ENCODE data around the gene ARMC6.
"Not testable (repeated sequence)": the region's sequence is repeated elsewhere in the genome, so short reads cannot be mapped to it uniquely, and the experiment has no call there.

The ARMC6 gene

GRCh38 chr19:19077103-19077502, 43.7 kb downstream of the ARMC6 start:
- DNase-seq, result no peak

DNA sequence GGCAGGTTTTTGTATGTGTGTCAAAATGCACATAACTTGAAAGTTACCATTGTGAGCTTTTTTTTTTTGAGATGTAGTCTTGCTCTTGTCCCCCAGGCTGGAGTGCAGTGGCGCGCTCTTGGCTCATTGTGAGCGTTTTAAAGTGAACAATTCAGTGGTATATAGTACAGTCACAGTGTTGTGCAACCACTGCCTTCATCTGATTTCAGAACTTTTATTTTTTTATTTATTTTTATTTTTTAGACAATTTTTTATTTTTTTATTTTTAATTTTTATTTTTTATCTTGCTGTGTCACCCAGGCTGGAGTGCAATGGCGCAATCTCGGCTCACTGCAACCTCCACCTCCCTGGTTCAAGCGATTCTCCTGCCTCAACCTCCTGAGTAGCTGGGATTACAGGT, 45.4 kb downstream of the ARMC6 start:
- DNase-seq, result no peak

- DNase-seq, result no peak
Measured at GRCh38 chr19:19079571-19079970, 46.2 kb downstream of the ARMC6 start.

- DNase-seq, result no peak
Measured at GRCh38 chr19:19081642-19082151, 48.3 kb downstream of the ARMC6 start.

DNA sequence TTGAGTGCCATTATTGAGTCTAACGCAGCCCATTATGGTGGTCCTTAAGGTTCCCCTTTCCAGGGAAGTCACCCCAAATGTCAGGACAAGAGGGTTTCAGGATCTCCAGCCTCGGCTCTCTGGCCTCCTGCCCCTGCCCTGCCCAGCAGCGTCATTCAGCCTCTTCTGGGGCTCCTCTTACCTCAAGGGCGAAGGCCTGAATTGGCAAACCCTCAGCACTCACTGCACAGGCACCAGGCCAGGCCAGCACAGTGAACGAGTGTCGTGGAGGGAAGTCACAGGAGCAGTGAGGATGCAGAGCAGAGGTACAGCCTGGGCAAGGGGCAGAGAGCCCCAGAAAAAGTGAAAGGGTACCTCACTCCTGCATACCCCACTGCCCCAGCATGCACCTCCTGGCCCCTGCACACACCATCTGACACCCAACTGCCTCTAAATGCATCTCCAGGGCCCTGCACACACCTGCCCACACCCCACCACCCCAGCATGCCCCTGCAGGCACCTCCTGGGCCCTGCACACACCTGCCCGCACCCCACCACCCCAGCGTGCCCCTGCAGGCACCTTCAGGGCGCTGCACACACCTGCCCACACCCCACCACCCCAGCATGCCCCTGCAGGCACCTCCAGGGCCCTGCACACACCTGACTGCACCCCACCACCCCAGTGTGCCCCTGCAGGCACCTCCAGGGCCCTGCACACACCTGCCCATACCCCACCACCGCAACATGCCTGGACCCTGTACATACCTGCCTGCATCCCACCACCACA, 50.2 kb downstream of the ARMC6 start:
- no peak for DNase-seq

DNA sequence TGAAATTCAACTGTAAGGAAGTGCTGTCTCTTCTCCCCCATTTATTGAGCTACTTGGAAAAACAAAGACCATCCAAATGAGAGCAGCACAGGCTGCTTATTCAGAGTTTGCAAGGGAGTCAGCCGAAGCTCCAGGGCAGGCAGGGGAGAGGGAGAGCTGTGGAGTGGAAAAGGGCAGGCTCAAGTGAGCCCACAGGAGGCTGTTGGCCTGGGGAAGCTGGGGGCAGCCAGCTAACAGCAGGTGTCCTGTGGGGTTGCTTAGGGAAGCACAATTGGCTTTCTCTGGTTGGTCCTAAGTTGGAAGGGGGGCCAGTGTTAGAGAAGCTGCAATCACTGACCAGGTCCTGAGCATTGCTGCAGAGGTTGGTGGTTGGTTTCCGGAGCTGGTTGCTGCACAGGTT, 54.3 kb downstream of the ARMC6 start:
- DNase-seq, result no peak

DNA sequence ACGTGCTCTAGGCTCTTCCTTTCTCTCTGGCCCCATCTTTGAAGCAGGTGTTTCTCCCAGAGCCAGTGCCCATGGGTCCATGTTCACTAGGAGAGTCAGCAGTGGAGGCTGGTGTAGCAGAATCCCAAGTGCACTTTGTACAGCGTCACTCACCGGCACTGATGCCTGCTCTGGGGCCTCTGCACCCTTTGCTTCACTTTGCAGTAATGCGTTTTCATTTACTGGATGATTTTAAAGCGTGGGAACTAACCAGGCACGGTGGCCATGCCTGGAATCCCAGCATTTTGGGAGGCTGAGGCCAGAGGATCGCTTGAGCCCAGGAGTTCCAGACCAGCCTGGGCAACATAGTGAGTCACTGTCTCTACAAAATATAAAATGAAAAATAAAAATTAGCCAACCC, 61.1 kb downstream of the ARMC6 start:
- no peak for DNase-seq

DNA sequence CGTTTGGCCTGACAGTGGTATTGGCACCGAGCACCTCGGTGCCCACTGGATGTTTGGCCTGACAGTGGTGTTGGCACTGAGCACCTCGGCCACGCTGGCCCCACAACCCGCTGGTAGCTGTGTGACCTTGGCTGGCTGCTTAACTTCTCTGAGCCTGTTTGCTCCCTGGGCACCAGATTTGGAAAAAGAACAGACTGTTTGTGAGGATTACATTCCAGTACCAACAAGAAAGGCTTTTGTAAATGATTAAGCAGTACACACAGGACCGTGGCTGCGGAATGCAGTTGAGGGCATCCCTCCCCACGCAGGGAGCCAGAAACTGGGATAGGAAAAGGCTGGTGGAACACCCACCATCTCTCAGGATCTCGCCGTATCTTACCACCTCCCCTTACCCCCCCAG, 62.3 kb downstream of the ARMC6 start:
- no peak for DNase-seq

DNA sequence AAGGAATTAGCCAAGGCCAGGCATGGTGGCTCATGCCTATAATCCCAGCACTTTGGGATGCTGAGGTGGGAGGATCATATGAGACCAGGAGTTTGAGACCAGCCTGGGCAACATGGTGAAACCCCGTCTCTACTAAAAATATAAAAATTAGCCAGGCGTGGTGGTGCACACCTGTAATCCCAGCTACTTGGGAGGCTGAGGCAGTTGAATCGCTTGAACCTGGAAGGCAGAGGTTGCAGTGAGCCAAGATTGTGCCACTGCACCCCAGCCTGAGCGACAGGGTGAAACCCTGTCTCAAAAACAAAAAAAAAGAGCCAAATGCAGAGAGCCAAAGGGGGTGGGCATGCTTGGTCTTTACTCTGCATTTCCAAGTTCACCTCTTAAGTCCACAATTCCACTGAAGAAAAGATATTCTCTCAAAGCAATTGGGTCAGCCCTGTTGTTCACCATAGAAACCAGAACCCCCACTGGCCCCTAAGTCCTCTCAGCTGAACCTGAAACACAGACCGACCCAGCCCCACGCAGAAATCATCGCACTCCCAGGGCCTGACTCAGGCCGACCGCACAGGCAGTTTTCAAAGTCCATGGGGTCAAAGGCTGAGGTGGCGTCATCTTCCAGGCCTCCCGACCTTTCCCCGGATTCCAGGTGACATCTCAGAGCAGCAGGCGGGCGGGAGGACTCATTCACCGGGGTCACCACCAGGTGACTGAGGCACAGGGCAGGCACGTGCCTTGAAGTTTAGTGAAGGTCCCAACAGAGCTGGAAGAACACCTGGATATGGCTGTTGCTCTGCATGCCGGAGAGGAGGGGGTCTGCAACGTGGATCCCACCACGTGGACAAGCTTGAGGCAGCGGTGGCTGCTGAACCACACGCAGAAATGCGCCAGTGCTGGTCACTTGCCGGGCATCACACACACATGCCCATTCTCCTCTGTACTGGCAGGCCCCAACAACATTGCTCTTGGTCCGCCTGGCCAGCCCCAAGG, 63.5 kb downstream of the ARMC6 start:
- DNase-seq, result no peak

DNA sequence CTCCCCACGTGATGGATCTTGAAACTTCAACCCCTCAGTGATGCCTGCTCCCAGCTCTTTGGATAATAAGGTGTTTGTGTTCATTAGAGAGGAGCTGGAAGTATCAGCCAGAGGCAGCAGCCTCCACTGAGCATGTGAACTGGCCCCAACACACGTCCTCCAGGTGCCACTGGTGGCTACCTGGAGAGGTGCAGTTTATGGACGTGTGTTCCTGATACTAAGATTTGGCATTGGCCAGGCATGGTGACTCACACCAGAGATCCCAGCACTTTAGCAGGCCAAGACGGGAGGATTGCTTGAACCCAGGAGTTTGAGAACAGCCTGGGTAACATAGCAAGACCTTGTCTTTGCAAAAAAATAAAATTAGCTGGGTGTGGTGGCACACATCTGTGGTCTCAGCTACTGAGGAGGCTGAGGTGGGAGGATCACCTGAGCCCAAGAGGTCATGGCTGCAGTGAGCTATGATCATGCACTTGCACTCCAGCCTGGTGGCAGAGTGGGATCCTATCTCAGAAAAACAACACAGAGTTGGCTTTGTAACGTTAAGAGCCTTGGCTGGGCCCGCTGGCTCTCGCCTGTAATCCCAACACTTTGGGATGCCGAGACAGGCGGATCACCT, 64.8 kb downstream of the ARMC6 start:
- DNase-seq, result no peak

- DNase-seq, result no peak
Measured at GRCh38 chr19:19098703-19099632, 65.6 kb downstream of the ARMC6 start.

- DNase-seq, result no peak
Measured at GRCh38 chr19:19101540-19101939, 68.1 kb downstream of the ARMC6 start.

- not testable (repeated sequence) for DNase-seq
Measured at GRCh38 chr19:19102566-19102965, 69.2 kb downstream of the ARMC6 start.

DNA sequence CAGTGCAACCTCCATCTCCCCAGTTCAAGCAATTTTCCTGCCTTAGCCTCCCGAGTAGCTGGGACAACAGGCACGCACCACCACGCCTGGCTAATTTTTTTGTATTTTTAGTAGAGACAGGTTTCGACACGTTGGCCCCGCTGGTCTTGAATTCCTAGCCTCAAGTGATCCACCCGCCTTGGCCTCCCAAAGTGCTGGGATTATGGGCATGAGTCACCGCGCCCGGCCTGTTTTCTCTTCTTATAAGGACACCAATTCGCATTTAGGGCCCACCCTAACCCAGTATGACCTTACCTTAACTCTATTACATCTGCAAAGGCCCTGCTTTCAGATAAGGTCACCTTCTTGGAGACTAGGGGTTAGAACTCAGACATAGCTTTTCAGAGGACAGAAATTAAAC, 69.8 kb downstream of the ARMC6 start:
- DNase-seq, result no peak

DNA sequence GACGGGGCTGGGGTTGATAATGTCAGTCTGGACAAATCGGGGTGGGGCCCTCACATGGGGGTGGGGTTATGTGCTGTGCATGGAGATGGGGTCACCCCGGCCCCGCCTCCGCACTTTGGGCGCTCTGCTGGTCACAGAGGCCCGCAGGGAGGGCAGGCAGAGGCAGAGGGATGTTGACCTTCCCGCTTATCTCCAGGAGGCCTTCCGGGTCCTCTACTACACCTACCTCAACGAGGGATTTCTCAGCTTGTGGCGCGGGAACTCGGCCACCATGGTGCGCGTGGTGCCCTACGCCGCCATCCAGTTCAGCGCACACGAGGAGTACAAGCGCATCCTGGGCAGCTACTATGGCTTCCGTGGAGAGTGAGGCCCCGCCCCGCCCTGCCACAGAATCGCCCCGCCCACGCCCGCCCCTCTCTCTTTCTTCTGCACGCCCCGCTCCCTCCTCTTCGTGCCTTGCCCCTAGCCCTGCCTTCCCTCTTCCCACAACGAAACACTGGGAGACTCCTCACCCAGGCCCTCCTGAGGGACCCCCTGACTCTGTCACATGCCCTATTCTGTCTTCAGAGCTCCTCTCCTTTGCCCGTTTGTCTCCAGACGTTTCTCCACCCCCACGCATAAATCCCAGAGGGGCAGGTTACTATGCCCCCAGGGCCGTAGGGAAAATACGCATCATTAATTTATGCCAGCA, 72.1 kb downstream of the ARMC6 start:
- DNase-seq, result no peak

- DNase-seq, result no peak
Measured at GRCh38 chr19:19106056-19106551, 72.7 kb downstream of the ARMC6 start.

- DNase-seq, result not testable (repeated sequence)
Measured at GRCh38 chr19:19106938-19107337, 73.5 kb downstream of the ARMC6 start.

DNA sequence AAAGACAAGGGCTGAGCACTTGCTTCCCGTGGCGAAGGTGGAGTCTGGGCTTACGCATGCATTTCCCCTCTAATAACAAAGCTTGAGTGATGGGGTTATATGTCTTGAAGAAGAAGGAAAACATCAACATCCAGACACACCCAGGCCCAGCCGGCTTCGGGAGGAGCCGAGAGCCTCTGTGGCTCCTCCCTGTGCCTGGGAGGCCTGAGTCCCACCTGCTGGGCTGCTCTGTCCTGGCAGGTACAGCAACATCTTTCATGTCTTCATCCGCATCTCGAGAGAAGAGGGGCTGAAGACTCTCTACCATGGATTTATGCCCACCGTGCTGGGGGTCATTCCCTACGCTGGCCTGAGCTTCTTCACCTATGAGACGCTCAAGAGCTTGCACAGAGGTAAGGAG, 74.3 kb downstream of the ARMC6 start:
- no peak for DNase-seq

All from activated T-cell treated with anti-CD3 and anti-CD28 coated beads, Interleukin-2, amount 50 U/mL, for 48 hours (primary cell).